GM21529 (cell line): ENCODE results near the gene FKBP15.

ENCODE experiments used
- ATAC-seq: cut with Tn5 transposase; IDR thresholded peaks from one replicate; pipeline ENCODE4 v1.9.1; 2021; ENCODE audit not compliant: unreplicated experiment

Gene FKBP15

DNA sequence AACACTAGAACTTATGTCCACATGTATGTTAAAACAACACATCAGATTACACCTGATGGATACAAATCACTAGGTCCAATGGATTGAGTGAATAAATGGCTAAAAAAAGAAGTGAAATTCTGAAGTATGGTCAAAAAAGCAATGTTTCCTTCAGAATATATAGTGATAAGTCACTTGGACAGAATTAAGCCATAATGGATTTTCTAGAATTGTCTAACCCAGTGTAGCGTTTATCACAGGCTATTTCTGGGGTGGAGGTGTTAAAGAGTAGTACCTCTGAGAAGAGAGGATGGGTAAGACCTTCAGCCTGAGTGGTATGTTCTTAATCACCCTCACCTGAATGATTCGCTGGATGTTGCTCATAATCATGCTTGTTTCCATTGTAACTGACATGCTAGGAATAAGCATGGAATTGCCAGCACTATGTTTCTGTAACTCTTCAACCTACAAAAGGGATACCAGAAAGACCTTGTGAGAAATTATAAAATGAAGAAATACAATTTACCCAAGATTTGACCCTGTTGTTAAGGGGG lies 37.1 kb downstream of the FKBP15 start:
- no peak for ATAC-seq

DNA sequence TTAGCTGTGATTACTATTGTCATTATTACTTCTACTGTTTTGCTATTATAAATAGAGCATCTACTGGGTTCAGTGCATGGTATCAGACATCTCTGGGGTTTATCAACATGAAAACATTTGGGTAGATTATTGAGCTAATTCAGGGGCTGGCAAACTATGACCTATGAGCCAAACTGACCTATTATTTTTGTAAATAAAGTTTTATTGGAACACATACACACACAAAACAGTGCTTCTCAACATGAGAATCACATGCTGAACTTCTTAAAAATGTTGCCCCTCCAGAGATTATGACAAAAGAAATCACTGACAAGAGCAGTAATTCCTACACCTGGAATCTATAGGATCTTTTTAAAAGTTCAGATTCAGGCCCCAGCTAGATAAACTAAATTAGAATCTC lies 39.9 kb downstream of the FKBP15 start:
- ATAC-seq = no peak

DNA sequence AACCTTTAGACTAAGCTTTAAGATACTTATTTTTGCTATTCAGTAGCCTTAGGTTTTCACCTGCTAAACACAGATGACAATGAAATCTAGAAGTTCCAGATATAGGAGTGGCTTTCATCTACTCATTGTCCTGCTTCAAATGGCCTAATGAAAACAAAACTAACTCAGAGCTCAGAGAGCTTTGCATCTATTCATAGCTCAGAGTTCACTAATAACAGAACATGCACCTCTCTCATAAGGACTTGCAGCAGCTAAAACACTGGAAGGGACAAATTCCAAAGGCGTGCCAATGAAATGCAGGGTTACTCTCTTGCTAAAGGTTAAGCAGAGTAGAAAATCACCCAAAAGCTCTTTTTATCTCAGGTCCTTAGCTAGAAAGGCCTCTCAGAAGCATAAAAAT lies 41.2 kb downstream of the FKBP15 start:
- ATAC-seq = peak; percentile 76

DNA sequence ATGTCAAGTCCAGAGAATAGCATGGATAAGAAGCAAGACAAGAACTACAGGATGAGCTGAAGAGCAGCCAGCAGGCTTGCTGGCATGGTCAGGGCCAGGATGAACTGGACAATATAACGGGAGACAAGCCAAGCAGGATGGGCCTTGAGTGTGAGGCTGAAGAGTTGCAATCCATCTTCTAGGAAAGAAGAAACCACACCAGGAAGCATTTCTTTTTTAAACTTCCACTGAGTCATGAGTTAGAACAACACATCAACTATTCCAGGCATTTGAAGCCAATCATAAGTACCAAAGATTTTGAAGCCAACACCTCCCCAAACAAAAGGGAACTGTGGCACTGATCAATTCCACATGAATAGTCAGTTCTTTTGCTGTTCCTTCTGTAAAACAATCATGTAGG lies 43.0 kb downstream of the FKBP15 start:
- ATAC-seq = no peak

DNA sequence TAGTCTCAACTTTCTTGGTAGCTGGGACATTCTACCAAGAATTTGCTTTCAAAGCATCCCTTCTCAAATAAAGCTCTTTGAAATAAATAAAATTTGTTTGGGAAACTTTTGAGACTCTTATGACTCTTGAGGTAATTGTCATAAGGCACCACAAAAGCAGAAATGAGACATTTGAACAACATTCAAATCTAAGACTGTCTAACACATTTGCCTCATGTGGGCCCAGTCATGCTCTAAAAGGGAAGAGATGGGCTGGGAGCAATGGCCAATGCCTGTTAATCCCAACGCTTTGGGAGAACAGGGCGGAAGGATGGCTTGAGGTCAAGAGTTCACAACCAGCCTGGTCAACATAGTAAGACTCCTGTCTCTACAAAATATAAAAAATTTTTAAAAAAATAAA lies 43.8 kb downstream of the FKBP15 start:
- no peak for ATAC-seq

DNA sequence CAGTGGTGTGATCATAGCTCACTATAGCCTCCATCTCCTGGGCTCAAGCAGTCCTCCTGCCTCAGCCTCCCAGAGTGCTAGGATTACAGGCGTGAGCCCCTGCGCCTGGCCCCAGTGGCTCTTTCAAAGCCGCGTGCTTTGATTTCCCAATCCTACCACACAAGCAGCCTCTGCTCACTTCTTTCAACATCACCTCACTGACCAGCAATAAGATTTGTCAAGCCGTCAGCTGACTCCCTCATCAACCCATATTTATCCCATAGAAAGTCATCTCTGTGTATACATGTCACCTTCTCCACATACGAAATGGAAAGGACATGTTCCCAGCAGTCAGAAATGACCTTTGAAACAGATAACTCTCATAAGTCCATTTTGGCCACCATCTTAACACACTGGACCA lies 44.3 kb downstream of the FKBP15 start:
- no peak for ATAC-seq

DNA sequence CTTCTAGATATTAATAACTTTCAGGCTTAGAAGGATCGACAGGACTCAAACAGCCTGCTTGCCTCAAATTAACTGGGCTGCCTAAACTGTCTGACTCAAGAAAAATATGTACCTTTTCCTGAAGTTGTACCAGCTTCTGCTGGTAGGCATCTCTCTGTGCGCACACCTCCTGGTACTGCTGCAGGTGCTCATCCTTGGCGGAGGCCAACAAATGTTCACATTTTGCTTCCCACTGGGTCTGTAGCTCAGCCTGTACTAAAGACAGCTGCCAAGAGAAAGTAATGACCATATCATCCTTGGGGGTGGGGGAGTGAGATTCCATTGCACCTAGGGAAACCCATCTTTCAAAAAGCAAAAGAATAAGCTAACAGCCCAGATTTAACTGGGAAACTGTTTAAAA lies 47.7 kb downstream of the FKBP15 start:
- no peak for ATAC-seq

DNA sequence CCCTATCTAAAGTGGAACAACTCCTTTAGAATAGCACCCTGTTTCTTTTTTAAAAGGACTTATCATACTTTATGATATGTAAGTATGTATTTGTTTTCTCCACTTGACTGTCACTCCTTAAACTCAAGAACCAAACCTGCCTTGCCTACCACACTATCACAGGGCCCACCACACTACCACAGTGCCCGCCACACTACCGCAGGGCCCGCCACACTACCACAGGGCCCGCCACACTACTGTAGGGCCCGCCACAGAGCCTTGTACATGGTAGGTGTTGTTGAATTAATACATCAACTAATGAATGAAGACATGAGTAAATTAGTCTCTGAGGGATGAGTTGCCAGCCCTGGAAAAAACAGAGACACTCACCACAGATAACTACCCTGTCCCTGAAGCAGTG lies 52.3 kb downstream of the FKBP15 start:
- ATAC-seq = no peak

DNA sequence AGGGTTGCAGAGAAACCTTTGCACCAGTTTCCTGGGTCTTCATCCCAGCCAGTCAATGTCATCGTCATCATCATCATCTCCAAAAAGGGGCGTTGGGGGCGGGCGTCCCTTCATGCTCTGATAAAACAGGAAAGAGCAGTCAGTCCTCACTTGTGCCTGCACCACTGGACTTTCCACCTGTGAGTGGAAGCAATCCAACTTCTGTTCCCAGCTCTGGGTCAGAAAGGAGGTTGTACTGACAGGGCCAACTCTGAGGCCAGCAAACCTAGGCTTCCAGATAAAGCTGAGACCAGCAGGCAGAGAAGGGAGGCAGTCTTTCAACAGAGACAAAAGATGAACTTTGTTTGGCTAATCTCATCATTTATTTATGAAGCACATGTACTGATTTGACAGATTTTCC lies 55.0 kb downstream of the FKBP15 start:
- ATAC-seq = no peak

DNA sequence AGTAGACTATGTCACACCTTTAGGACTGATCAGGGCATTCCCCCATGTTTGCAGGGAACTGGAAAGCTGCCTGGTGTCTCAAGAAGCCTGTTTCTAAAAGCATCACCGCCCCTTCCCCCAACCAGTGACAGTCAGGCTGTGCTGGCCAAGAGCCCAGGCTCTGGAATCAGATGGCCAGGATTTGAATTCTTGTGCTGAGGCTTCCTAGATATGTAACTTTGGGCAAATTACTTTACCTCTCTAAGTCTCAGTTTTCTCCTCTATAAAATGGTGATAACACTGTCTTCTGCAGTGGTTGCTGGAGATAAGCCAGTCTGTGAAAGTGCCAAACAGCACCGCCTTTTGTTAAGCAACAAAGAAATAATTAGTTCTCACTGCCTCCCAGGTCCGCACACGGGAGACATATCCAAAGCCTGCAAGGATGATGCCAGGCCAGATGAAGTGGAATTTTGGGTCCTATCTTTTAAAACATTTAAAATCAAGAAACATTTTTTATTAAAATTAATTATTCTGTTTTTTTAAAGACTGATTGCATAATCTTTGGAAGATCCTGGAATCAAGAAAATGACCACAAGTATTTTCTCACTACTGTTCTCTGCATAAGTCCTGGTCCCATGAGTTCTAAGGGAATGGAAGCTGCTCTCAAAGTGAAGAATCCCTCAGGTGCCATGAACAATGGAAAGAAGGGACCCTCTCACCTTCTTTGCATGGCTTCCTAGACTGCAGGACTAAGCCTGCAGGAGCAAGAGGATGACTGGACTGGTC lies 56.4 kb downstream of the FKBP15 start:
- no peak for ATAC-seq

DNA sequence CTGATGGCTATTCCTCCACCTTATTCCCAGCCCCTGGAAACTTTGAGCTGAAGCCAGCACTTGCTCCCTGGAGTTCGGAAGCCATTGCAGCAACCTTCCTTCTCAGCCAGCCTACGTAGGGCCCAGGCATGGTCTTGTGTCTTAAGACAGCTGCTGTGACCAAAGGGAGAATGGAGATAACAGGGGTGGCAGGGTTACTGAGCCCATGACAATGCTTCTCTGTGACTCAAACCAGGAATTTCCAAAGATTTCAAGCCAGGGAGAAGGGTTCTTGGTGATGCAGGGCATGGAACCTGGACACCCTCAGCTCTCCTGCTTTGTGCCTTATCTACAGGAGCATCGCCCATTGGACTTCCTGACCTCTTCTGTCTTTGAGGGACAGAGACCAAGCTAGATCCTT lies 58.1 kb downstream of the FKBP15 start:
- ATAC-seq = no peak

DNA sequence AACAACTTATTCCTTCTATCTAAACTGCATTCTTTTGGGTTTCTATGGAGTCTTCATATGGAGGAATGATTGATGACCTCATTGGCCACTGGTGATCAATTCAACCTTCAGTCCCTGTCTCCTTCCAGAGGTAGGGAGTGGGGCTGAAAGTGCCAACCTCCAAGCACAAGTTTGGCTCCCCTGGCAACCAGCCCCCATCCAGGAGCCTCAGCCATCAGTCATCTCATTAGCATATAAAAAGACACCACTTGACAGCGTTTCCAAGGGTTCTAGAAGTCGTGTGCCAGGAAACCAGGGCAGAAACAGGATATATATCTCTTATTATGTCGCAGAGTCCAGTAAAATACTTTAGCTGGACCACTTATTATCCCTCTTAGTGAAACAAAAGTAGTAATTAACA lies 60.5 kb downstream of the FKBP15 start:
- no peak for ATAC-seq

DNA sequence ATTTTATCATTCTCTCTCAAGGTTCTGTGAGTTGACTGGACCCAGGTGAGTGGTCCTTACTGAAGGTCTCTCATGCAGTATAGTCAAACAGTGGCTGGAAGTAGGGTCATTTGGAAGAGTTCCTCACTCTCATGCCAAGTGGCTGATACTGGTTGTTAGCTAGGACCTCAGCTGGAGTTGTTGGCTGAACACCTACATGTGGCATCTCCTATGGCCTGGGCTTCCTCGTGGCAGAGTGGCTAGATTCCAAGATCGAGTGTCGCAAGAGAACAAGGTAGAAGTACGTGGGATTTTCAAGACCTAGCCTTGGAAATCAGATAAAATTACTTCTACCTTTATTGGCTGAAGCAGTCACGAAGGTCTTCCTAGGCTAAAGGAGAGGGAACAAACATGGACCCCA lies 62.6 kb downstream of the FKBP15 start:
- ATAC-seq = no peak

DNA sequence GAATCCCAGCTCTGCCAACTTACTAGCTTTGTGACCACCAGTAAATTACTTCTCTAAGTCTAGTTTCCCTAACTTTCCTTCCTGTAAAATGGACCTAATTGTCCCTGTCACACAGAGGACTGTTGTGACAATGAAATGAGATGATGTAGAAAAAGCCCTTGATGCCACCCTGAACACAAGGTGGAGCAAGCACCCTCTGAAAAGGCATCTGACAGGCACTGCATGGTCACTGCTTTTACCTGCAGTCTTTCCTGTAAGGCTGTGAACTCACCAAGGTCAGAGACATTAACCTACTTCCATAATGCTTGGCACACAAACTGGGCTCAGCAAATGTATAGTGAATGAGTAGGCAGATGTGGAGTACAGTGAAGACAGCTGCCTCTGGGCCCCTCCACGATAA lies 64.2 kb downstream of the FKBP15 start:
- ATAC-seq = no peak

DNA sequence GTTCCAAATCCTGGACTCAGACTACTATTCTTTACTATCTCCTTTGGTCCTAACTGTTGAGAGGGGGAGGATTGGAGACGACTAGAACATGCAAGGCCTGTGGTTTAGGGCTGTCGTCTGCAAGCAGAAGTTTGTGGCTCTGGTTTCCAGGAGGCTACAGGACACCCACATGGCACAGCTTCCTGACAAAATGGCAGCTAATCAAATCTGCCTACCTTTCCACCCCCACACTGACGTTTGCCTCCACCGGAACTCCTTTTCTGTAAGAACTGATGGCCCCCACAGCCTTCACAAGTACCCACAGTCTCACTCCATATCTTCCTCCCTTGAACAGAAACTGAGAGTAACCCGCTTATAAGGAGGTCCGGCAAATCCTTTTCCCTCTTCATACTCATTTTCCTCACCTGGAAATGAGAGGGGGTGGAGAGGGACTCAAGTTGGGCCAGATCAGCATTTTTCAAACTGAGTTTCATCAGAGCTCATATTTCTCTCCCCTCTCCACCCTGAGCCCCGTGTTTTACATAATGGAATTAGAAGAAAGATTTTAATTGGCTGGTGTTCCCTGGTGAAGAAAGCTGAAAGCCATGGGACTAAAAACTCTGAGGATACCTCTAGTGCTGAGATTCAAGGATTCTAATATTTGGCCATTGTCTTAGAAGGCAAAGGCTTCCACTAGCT lies 65.0 kb downstream of the FKBP15 start:
- no peak for ATAC-seq

DNA sequence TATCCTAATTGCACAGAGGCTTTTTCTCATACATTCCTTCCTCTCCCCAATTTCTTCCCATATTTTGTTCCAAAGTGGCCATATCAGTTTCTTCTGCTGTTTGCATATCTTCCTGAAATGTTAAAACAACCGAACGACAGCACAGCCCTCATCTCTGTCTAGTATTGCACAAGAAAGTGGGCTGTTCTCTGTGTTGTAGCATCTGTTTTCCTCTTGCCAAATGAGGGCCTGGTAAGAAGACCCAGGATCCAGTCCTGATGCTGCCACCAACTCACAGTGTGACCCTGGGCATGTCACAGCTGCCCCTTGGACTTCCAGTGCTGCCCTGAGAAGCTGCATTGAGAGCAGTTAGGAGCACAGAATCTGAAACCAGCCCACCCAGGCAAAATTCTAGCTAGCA lies 66.1 kb downstream of the FKBP15 start:
- ATAC-seq = no peak

DNA sequence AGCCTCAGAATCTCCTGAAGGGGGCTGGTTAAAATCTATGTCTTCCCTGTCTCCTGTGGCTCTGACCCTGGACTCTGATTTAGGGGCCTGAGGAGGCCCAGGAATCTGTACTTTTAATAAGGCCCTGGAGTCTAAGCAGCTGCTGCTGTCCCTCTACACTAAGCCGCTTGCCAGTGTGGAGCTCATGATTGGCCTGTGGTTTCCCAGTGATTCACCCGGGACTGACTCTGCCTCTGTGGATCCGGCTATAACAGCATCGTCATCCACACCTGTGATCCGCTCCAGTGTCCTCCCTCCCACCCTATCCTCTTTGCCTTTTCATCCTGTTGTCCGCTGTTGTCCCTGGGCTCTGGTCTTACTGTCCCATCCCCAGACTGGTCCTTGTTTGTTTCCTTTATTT lies 66.6 kb downstream of the FKBP15 start:
- no peak for ATAC-seq

DNA sequence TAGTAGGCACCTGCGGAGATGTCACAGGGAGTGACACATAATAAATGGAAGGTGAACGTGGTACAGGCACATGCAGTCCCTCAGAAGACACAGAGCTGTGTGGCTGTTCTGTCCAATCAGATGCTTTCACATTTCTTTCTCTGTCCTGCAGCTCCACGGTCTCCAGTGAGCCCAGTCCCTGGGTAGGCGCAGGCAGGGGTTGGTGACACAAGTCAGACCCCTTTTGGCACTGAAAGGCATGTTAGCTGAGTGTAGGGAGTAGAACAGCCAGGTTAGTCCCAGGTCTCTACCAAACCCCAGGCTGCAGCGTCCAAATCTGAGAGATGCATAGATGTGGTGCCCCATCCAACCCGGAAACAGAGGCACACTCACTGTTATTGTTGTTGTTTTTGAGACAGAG lies 67.5 kb downstream of the FKBP15 start:
- no peak for ATAC-seq

DNA sequence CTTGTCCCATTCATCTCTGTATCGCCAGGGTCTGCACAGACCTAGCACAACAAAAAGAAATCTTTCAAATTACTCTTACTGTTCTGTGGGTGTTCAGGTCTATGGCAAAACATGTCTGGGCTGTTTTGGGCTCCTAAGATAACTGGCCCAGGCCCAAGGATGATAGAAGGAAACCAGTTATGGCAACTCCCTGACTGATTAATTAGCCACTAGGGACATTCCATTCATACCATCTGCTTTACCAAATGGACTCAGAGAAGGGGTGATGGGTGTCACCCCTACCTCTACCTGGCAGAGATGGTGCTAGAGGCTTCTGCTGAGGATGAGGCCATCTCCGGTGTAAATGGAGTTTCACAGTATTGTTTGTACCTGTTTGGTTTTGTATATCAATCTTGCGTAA lies 68.4 kb downstream of the FKBP15 start:
- no peak for ATAC-seq

DNA sequence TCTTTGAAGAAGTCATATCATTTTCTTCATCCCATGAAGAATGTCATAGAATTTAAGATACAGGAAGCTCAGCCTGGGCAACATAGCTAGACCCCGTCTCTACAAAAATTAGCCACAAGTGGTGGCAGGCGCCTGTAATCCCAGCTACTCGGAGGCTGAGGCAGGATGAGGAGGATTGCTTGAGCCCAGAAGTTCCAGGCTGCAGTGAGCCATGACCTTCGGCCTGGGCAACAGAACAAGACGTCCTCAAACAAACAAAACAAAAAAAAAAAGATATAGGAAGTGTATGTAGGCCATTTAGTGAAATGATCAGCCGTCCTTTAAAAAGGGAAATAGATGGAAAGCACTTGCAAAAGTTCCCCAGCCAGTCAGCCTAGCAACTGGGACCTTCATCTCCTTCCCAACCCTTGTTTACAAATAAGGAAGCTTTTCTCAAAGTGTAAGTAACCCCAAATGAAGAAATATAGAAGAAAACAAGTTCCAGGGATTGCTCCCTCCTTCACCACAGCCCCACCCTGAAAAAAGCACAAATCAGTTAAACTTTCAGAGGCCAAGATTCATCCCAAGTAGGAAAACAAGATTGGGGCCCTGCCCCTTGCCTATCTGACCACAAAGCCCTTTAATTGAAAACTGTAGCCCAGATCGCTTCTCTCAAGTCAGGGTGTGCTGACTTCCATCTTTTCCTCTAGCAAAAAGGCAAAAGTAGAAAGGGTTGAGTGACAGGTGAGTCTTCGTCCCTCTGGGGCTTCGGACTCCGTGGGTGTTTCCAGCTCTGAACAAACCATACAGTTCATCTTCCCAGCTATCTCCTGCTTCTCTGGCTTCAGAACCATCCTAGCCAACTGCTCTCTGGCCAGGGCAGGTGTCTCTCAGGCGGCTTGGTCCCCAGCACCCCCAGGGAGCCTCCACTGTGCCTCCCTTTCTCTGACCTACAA lies 69.1 kb downstream of the FKBP15 start:
- ATAC-seq = no peak
